H9 (cell line): ENCODE measurements around the gene COL4A1. TPM values are rescaled to one million over a fixed set of nuclear protein-coding genes. Genes with fewer than 3 reads are reported as not detected.

ENCODE experiments used
- DNase-seq: peaks from one replicate; pipeline ENCODE4 v3.0.0-alpha.2; 2017
- H2AFZ ChIP-seq: one replicate; pipeline ENCODE4 v1.6.1; 2013; ENCODE audit warnings: mild to moderate bottlenecking, low read length, control low read depth, moderate library complexity
- H2AK5ac ChIP-seq: 2 replicates; pipeline ENCODE4 v1.6.1; 2013; ENCODE audit warnings: low read length, control low read depth, mixed read lengths; ENCODE audit not compliant: insufficient read length
- H2BK120ac ChIP-seq: one replicate; pipeline ENCODE4 v1.6.1; 2013; ENCODE audit warnings: low read depth, mild to moderate bottlenecking, low read length, control low read depth, inconsistent platforms; ENCODE audit not compliant: poor library complexity, severe bottlenecking
- H2BK12ac ChIP-seq: 2 replicates; pipeline ENCODE4 v1.6.1; 2013; ENCODE audit warnings: low read length, control low read depth, mixed read lengths, low read depth; ENCODE audit not compliant: insufficient read length
- H2BK15ac ChIP-seq: 2 replicates; pipeline ENCODE4 v1.6.1; 2013; ENCODE audit warnings: low read depth, low read length, control low read depth
- H2BK20ac ChIP-seq: one replicate; pipeline ENCODE4 v1.6.1; 2013; ENCODE audit warnings: low read depth, mild to moderate bottlenecking, low read length, control low read depth, inconsistent platforms; ENCODE audit not compliant: poor library complexity, severe bottlenecking
- H2BK5ac ChIP-seq: 2 replicates; pipeline ENCODE4 v1.6.1; 2013; ENCODE audit warnings: low read length, control low read depth, mixed read lengths; ENCODE audit not compliant: insufficient read length
- H3K14ac ChIP-seq: 2 replicates; pipeline ENCODE4 v1.6.1; 2013; ENCODE audit warnings: low read length, control low read depth; ENCODE audit not compliant: insufficient read depth
- H3K18ac ChIP-seq: 2 replicates; pipeline ENCODE4 v1.6.1; 2013; ENCODE audit warnings: low read depth, mild to moderate bottlenecking, mixed read lengths, low read length, control low read depth; ENCODE audit not compliant: insufficient read length
- H3K23ac ChIP-seq: 2 replicates; pipeline ENCODE4 v1.6.1; 2013; ENCODE audit warnings: low read length, control low read depth, mixed read lengths, low read depth; ENCODE audit not compliant: insufficient read length
- H3K23me2 ChIP-seq: 2 replicates; pipeline ENCODE4 v1.6.1; 2013; ENCODE audit warnings: low read depth, mild to moderate bottlenecking, mixed read lengths, low read length, control low read depth; ENCODE audit not compliant: insufficient read length, poor library complexity, severe bottlenecking
- H3K27ac ChIP-seq: 2 replicates; pipeline ENCODE4 v1.5.1; 2013; ENCODE audit warnings: low read length, control low read depth, mixed read lengths, low read depth; ENCODE audit not compliant: insufficient read length
- H3K27me3 ChIP-seq: 2 replicates; pipeline ENCODE4 v1.6.1; 2013; ENCODE audit warnings: low read length, control low read depth, inconsistent platforms; ENCODE audit not compliant: insufficient read depth
- H3K4ac ChIP-seq: 2 replicates; pipeline ENCODE4 v1.6.1; 2013; ENCODE audit warnings: low read depth, mild to moderate bottlenecking, control low read depth, inconsistent platforms, low read length, moderate library complexity
- H3K4me1 ChIP-seq: 2 replicates; pipeline ENCODE4 v1.6.1; 2013; ENCODE audit warnings: low read length, control low read depth, inconsistent platforms; ENCODE audit not compliant: insufficient read depth
- H3K4me2 ChIP-seq: 2 replicates; pipeline ENCODE4 v1.6.1; 2013; ENCODE audit warnings: low read length, control low read depth, mixed read lengths; ENCODE audit not compliant: insufficient read length, insufficient read depth
- H3K56ac ChIP-seq: 2 replicates; pipeline ENCODE4 v1.6.1; 2013; ENCODE audit warnings: low read depth, mild to moderate bottlenecking, mixed read lengths, low read length, control low read depth; ENCODE audit not compliant: insufficient read length
- H3K79me1 ChIP-seq: 2 replicates; pipeline ENCODE4 v1.6.1; 2013; ENCODE audit warnings: low read depth, mild to moderate bottlenecking, moderate library complexity, low read length, control low read depth, inconsistent platforms; ENCODE audit not compliant: insufficient read depth, poor library complexity, severe bottlenecking
- H3K79me2 ChIP-seq: 2 replicates; pipeline ENCODE4 v1.6.1; 2013; ENCODE audit warnings: low read length, control low read depth, inconsistent platforms; ENCODE audit not compliant: insufficient read depth
- H3K9ac ChIP-seq: 2 replicates; pipeline ENCODE4 v1.6.1; 2013; ENCODE audit warnings: low read length, control low read depth, mixed read lengths; ENCODE audit not compliant: insufficient read length; ENCODE audit errors: extremely low read depth
- H3K9me3 ChIP-seq: one replicate; pipeline ENCODE4 v1.6.1; 2013; ENCODE audit warnings: low read depth, low read length, inconsistent platforms; ENCODE audit not compliant: control insufficient read depth
- H3T11ph ChIP-seq: one replicate; pipeline ENCODE4 v1.6.1; 2013; ENCODE audit warnings: mild to moderate bottlenecking, low read length, control low read depth, inconsistent platforms
- H4K20me1 ChIP-seq: one replicate; pipeline ENCODE4 v1.6.1; 2013; ENCODE audit not compliant: control insufficient read depth, insufficient read length, insufficient read depth
- H4K5ac ChIP-seq: 2 replicates; pipeline ENCODE4 v1.6.1; 2013; ENCODE audit warnings: low read depth, mild to moderate bottlenecking, mixed read lengths, low read length, control low read depth; ENCODE audit not compliant: insufficient read length
- H4K8ac ChIP-seq: replicated peaks from 2 replicates; pipeline ENCODE4 v1.6.1; 2013; ENCODE audit warnings: low read length, control low read depth, mixed read lengths, low read depth; ENCODE audit not compliant: insufficient read length
- H4K91ac ChIP-seq: 2 replicates; pipeline ENCODE4 v1.6.1; 2013; ENCODE audit warnings: low read depth, mild to moderate bottlenecking, moderate library complexity, mixed read lengths, low read length, control low read depth; ENCODE audit not compliant: insufficient read length
- H3K27ac Mint-ChIP-seq, 3 experiments: 2 replicates in 2 of 3; 3 replicates in 1 of 3; pipeline ENCODE4 v1.8.0; 2020 to 2021; ENCODE audit warnings: mixed read lengths in 3 of 3, mild to moderate bottlenecking in 1 of 3, moderate library complexity in 1 of 3
- H3K27me3 Mint-ChIP-seq: 2 replicates; pipeline ENCODE4 v1.8.0; 2021; ENCODE audit warnings: low read depth, mild to moderate bottlenecking, moderate library complexity, mixed read lengths
- H3K36me3 Mint-ChIP-seq, 3 experiments: 2 replicates in 2 of 3; 3 replicates in 1 of 3; pipeline ENCODE4 v1.8.0; 2020 to 2021; ENCODE audit warnings: low read depth in 3 of 3, mixed read lengths in 3 of 3; ENCODE audit not compliant: insufficient read depth in 1 of 3
- H3K4me1 Mint-ChIP-seq, 2 experiments: 2 replicates each; pipeline ENCODE4 v1.8.0; 2020; ENCODE audit warnings: mixed read lengths in 2 of 2
- H3K4me3 Mint-ChIP-seq, 2 experiments: 2 replicates in 1 of 2; 3 replicates in 1 of 2; pipeline ENCODE4 v1.8.0; 2020 to 2021; ENCODE audit warnings: mild to moderate bottlenecking in 2 of 2, mixed read lengths in 2 of 2, moderate library complexity in 1 of 2
- H3K9me3 Mint-ChIP-seq, 2 experiments: 2 replicates in 1 of 2; 3 replicates in 1 of 2; pipeline ENCODE4 v1.8.0; 2020; ENCODE audit warnings: mild to moderate bottlenecking in 2 of 2, mixed read lengths in 2 of 2, moderate library complexity in 1 of 2
- WGBS: extraction: QIAGEN DNeasy Blood & Tissue Kit; methylation state at CpG from one replicate; pipeline ENCODE4 v1.1.7; 2013; ENCODE audit warnings: missing lambda C conversion rate, low lambda C conversion rate, mixed read lengths; ENCODE audit not compliant: insufficient read length; ENCODE audit errors: extremely low coverage; 5-methylcytosine and 5-hydroxymethylcytosine counted together
- total RNA-seq: library from RNA; stranded (reverse); gene quantifications from 2 replicates; pipeline ENCODE4 v1.2.1, GENCODE V29; 2021
- TF ChIP-seq, protein P1 (sequence below): fragments of 200-600 bp; sonication (generic); conservative IDR thresholded peaks from 3 replicates; pipeline ENCODE4 v1.8.0; 2021; ENCODE audit warnings: antibody characterized with exemption, mild to moderate bottlenecking

The COL4A1 gene
- total RNA-seq, 1 experiment from 2014 or later = 73.1 TPM

DNA sequence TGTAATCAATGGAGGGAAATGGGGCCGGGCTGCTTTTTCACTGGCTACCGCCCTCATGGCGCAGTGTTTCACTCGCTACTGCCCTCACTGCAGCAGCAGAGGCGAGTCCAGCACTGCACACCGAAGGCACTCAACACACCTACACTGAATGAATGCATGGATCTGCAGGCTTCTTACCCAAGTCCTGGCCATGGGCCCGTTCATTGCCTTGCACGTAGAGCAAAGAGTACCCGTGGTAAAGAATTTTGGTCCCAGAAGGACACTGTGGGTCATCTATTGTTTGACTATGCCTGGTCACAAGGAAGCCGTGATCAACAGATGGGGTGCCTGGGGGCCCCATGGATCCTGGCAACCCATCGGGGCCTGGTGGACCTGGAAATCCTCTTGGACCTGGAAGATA lies 144.9 kb downstream of the COL4A1 start:
- no peak overlapping the region for H3K27ac Mint-ChIP-seq
- Histone ChIP-seq H4K8ac (no peak overlapping the region), H3K9me3 (no peaks in the 10 kb centered on the region), H3K79me1 (no peaks in the 10 kb centered on the region), H2BK5ac (no peak overlapping the region), H2BK12ac (no peak overlapping the region), H2BK120ac (no peak overlapping the region), H3K18ac (no peak overlapping the region), H3K4me2 (no peak overlapping the region), H3K4ac (no peak overlapping the region), H3K4me1 (no peaks in the 10 kb centered on the region; the same call in 1 of the 2 replicates), H2AK5ac (no peak overlapping the region), H3K9ac (no peak overlapping the region), H2AFZ (no peak overlapping the region), H4K5ac (no peak overlapping the region), H2BK15ac (no peak overlapping the region), H2BK20ac (no peak overlapping the region), H3K27ac (no peak overlapping the region), H3K79me2 (no peaks in the 10 kb centered on the region), H4K91ac (no peak overlapping the region), H3K23me2 (no peaks in the 10 kb centered on the region), H4K20me1 (no peaks in the 10 kb centered on the region), H3K56ac (no peak overlapping the region), H3T11ph (no peak overlapping the region), H3K14ac (no peak overlapping the region), H3K27me3 (no peaks in the 10 kb centered on the region), H3K23ac (no peak overlapping the region)
- H3K9me3 Mint-ChIP-seq = no peaks in the 10 kb centered on the region
- peaks cover 8 to 35% (median 25%) of the 10 kb centered on the region in 3 experiments; a peak in 6 of 7 replicates for H3K36me3 Mint-ChIP-seq
- WGBS = no CpG with 5 or more reads among the region's 11 CpGs
- TF ChIP-seq, protein P1, sequence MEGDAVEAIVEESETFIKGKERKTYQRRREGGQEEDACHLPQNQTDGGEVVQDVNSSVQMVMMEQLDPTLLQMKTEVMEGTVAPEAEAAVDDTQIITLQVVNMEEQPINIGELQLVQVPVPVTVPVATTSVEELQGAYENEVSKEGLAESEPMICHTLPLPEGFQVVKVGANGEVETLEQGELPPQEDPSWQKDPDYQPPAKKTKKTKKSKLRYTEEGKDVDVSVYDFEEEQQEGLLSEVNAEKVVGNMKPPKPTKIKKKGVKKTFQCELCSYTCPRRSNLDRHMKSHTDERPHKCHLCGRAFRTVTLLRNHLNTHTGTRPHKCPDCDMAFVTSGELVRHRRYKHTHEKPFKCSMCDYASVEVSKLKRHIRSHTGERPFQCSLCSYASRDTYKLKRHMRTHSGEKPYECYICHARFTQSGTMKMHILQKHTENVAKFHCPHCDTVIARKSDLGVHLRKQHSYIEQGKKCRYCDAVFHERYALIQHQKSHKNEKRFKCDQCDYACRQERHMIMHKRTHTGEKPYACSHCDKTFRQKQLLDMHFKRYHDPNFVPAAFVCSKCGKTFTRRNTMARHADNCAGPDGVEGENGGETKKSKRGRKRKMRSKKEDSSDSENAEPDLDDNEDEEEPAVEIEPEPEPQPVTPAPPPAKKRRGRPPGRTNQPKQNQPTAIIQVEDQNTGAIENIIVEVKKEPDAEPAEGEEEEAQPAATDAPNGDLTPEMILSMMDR = no peak
- H3K4me1 Mint-ChIP-seq = no peaks in the 10 kb centered on the region
- H3K27me3 Mint-ChIP-seq = no peaks in the 10 kb centered on the region
- H3K4me3 Mint-ChIP-seq = no peak overlapping the region
- DNase-seq = no peak
